Esophagus muscularis mucosa (tissue), 4 donors: ENCODE data around the gene CHST9. TPM values are rescaled to one million over a fixed set of nuclear protein-coding genes. Genes with fewer than 3 reads are reported as not detected.

Experiments
- DNase-seq: peaks from one replicate; pipeline ENCODE4 v3.0.0-alpha.2; 2017; ENCODE audit errors: extremely low spot score
- H3K27ac ChIP-seq, 4 donors: fragments of 200-600 bp; sonication (generic); replicated peaks in 1 of 4; 1 replicate in 3 of 4; 2 replicates in 1 of 4; pipeline ENCODE4 v1.5.1; 2016 to 2019; ENCODE audit warnings: mild to moderate bottlenecking in 1 of 4
- H3K27me3 ChIP-seq, 4 donors: fragments of 200-600 bp; sonication (generic); one replicate each; pipeline versions ENCODE4 v1.5.1 to v1.6.0; 2016 to 2019
- H3K36me3 ChIP-seq, 4 donors: fragments of 200-600 bp; sonication (generic); one replicate each; pipeline ENCODE4 v1.5.1; 2016 to 2019
- H3K4me1 ChIP-seq, 4 donors: fragments of 200-600 bp; sonication (generic); one replicate each; pipeline ENCODE4 v1.5.1; 2016 to 2019
- H3K4me3 ChIP-seq, 4 donors: fragments of 200-600 bp; sonication (generic); 1 replicate in 2 of 4; 2 replicates in 2 of 4; pipeline ENCODE4 v1.5.1; 2016 to 2019; ENCODE audit warnings: mild to moderate bottlenecking in 4 of 4, moderate library complexity in 1 of 4
- H3K9me3 ChIP-seq, 4 donors: fragments of 200-600 bp; sonication (generic); 1 replicate in 3 of 4; 2 replicates in 1 of 4; pipeline ENCODE4 v1.5.1; 2016 to 2019
- CTCF ChIP-seq, 3 experiments: fragments of 200-600 bp in 2 of 3; fragments of 450-650 bp in 1 of 3; sonication (generic) in 2 of 3; IDR thresholded peaks; one replicate each; pipeline ENCODE4 v1.5.1; 2017 to 2019; ENCODE audit warnings: antibody characterized with exemption in 3 of 3, mild to moderate bottlenecking in 2 of 3, moderate library complexity in 1 of 3
- EP300 ChIP-seq: sonication (generic); formaldehyde crosslinking; IDR thresholded peaks from one replicate; pipeline ENCODE4 v1.6.1; 2017; ENCODE audit warnings: antibody characterized with exemption
- POLR2A ChIP-seq: fragments of 450-650 bp; IDR thresholded peaks from one replicate; pipeline ENCODE4 v1.6.1; 2017; ENCODE audit warnings: antibody characterized with exemption, moderate library complexity, mild to moderate bottlenecking, low read depth
- POLR2AphosphoS5 ChIP-seq, 2 donors: sonication (generic); formaldehyde crosslinking; IDR thresholded peaks; one replicate each; pipeline ENCODE4 v1.6.1; 2017; ENCODE audit warnings: antibody characterized with exemption in 2 of 2
- WGBS: methylation state at CpG from one replicate; pipeline ENCODE4 v1.1.5; 2018; 5-methylcytosine and 5-hydroxymethylcytosine counted together
- intact Hi-C: fragments of 100-400 bp; cut with DNase I; formaldehyde crosslinking; loops from one replicate; pipeline ENCODE4 v1.15.1; 2023
- total RNA-seq, 4 donors: library from RNA; depleted of rRNA; stranded (reverse); fragments of >200 nt; gene quantifications; one replicate each; pipeline versions ENCODE4 v1.1.0 to v1.2.1, GENCODE V29; 2016

CHST9 gene
- total RNA-seq, 4 donors from 2014 or later, result 0.42 to 2.4 (median 1.4) TPM

GRCh38 chr18:27005589-27005988, 179.5 kb downstream of the CHST9 start:
- Histone ChIP-seq H3K4me3 (no peak overlapping the region), H3K27ac (no peak overlapping the region), H3K4me1 (peaks cover 0 to 3% (median 0%) of the 10 kb centered on the region in 4 donors), H3K36me3 (no peaks in the 10 kb centered on the region), H3K27me3 (no peaks in the 10 kb centered on the region), H3K9me3 (no peaks in the 10 kb centered on the region)
- intact Hi-C loops, result loop anchor here (5.0 kb wide), 1 partner anchor 193 kb away; no protein-coding TSS in a partner anchor
- 55% methylated on average over 1 of the region's 1 CpG for WGBS
- no peak for DNase-seq
- TF ChIP-seq CTCF (IDR thresholded peaks at IDR 0.05) (peak in 2 of 3 experiments; percentile 14 to 33), EP300 (no peak), POLR2A (no peak), POLR2AphosphoS5 (IDR thresholded peaks at IDR 0.05) (no peak)

- H3K4me1 ChIP-seq, result peaks cover 0 to 3% (median 0%) of the 10 kb centered on the region in 4 donors
- intact Hi-C loops, result no loop called here
- H3K4me3 ChIP-seq, result no peak overlapping the region
- peak; percentile 37 to 43 (median 40) for TF ChIP-seq CTCF (IDR thresholded peaks at IDR 0.05)
- TF ChIP-seq EP300, result no peak
- 53% methylated on average over 9 of the region's 9 CpGs for WGBS
- DNase-seq, result no peak
- no peaks in the 10 kb centered on the region for H3K27me3 ChIP-seq
- H3K9me3 ChIP-seq, result no peaks in the 10 kb centered on the region
- no peaks in the 10 kb centered on the region for H3K36me3 ChIP-seq
- H3K27ac ChIP-seq, result no peak overlapping the region
These were observed 180.9 kb downstream of the CHST9 start for GRCh38 chr18:27004056-27004829.

- H3K27ac ChIP-seq, result no peak overlapping the region
- no peaks in the 10 kb centered on the region for H3K36me3 ChIP-seq
- intact Hi-C loops, result no loop called here
- 66% methylated on average over 3 of the region's 3 CpGs for WGBS
- H3K4me1 ChIP-seq, result peaks cover 0 to 3% (median 0%) of the 10 kb centered on the region in 4 donors
- TF ChIP-seq POLR2A (no peak), CTCF (IDR thresholded peaks at IDR 0.05) (no peak), EP300 (no peak), POLR2AphosphoS5 (IDR thresholded peaks at IDR 0.05) (no peak)
- no peak overlapping the region for H3K4me3 ChIP-seq
- no peaks in the 10 kb centered on the region for H3K9me3 ChIP-seq
- no peaks in the 10 kb centered on the region for H3K27me3 ChIP-seq
- DNase-seq, result no peak
These were observed 185.3 kb downstream of the CHST9 start for GRCh38 chr18:26999797-27000196.

GRCh38 chr18:26993568-26993967, 191.5 kb downstream of the CHST9 start:
- H3K27ac ChIP-seq, result no peak overlapping the region
- intact Hi-C loops, result no loop called here
- no peak overlapping the region for H3K4me3 ChIP-seq
- no peaks in the 10 kb centered on the region for H3K27me3 ChIP-seq
- H3K4me1 ChIP-seq, result no peaks in the 10 kb centered on the region
- no peaks in the 10 kb centered on the region for H3K9me3 ChIP-seq
- DNase-seq, result no peak
- 77% methylated on average over 6 of the region's 6 CpGs for WGBS
- TF ChIP-seq EP300 (no peak), POLR2A (no peak), CTCF (IDR thresholded peaks at IDR 0.05) (no peak), POLR2AphosphoS5 (IDR thresholded peaks at IDR 0.05) (no peak)
- no peaks in the 10 kb centered on the region for H3K36me3 ChIP-seq
